ENCODE results near the gene ZSWIM3.

ZSWIM3 gene

GRCh38 chr20:45892828-45893500 is 35.5 kb downstream of the ZSWIM3 start:
- no peak for DNase-seq (ENCODE audit: low read depth, low spot score)
- POLR2A ChIA-PET = interaction anchor here (1.2 to 1.6 kb wide), 3 partner anchors 9 to 40 kb away, joined by 3 to 8 read pairs (median 4); no protein-coding TSS in a partner anchor
- CTCF ChIA-PET = interaction anchor here (0.6 to 5.3 kb wide), 10 partner anchors 7 to 94 kb away, joined by 3 to 50 read pairs (median 6); partner anchors contain the start of gene ZSWIM1
- H3K4me3 ChIP-seq (ENCODE audit: low read depth, low read length) = peak overlapping the region; percentile 23; the same call in 1 of the 2 replicates
- no peak for TF ChIP-seq CTCF (IDR thresholded peaks at IDR 0.05; ENCODE audit: insufficient read depth, low read length, missing control alignments)

GRCh38 chr20:45893831-45894230 is 36.4 kb downstream of the ZSWIM3 start:
- CTCF ChIA-PET = interaction anchor here (1.2 to 1.3 kb wide), 2 partner anchors 16 to 43 kb away, joined by 3 read pairs; no protein-coding TSS in a partner anchor
- TF ChIP-seq CTCF (IDR thresholded peaks at IDR 0.05; ENCODE audit: insufficient read depth, low read length, missing control alignments) = no peak
- no peak overlapping the region for H3K4me3 ChIP-seq (ENCODE audit: low read depth, low read length)
- POLR2A ChIA-PET = interaction anchor here (1.2 kb wide), 1 partner anchor 8 kb away, joined by 4 read pairs; no protein-coding TSS in a partner anchor
- DNase-seq (ENCODE audit: low read depth, low spot score) = no peak

GRCh38 chr20:45894797-45895196 is 37.4 kb downstream of the ZSWIM3 start:
- ChIA-PET CTCF (interaction anchor here (1.3 kb wide), 1 partner anchor 15 kb away, joined by 3 read pairs; no protein-coding TSS in a partner anchor), POLR2A (no interaction called here)
- DNase-seq (ENCODE audit: low read depth, low spot score) = no peak
- H3K4me3 ChIP-seq (ENCODE audit: low read depth, low read length) = no peak overlapping the region
- no peak for TF ChIP-seq CTCF (IDR thresholded peaks at IDR 0.05; ENCODE audit: insufficient read depth, low read length, missing control alignments)

GRCh38 chr20:45896641-45897161 is 39.3 kb downstream of the ZSWIM3 start:
- H3K4me3 ChIP-seq (ENCODE audit: low read depth, low read length) = no peak overlapping the region
- DNase-seq (ENCODE audit: low read depth, low spot score) = no peak
- no peak for TF ChIP-seq CTCF (IDR thresholded peaks at IDR 0.05; ENCODE audit: insufficient read depth, low read length, missing control alignments)
- POLR2A ChIA-PET = interaction anchor here (0.8 kb wide), 1 partner anchor 9 kb away, joined by 5 read pairs; no protein-coding TSS in a partner anchor
- CTCF ChIA-PET = interaction anchor here (0.8 to 1.7 kb wide), 3 partner anchors 9 to 117 kb away, joined by 3 to 5 read pairs (median 4); no protein-coding TSS in a partner anchor

- POLR2A ChIA-PET = interaction anchor here (0.8 kb wide), 1 partner anchor 8 kb away, joined by 5 read pairs; no protein-coding TSS in a partner anchor
- H3K4me3 ChIP-seq (ENCODE audit: low read depth, low read length) = no peak overlapping the region
- CTCF ChIA-PET = interaction anchor here (0.8 to 1.7 kb wide), 3 partner anchors 9 to 117 kb away, joined by 3 to 5 read pairs (median 4); no protein-coding TSS in a partner anchor
- TF ChIP-seq CTCF (IDR thresholded peaks at IDR 0.05; ENCODE audit: insufficient read depth, low read length, missing control alignments) = no peak
- DNase-seq (ENCODE audit: low read depth, low spot score) = no peak
Observed at GRCh38 chr20:45897289-45897688, 39.9 kb downstream of the ZSWIM3 start.

GRCh38 chr20:45897692-45898091 is 40.3 kb downstream of the ZSWIM3 start:
- H3K4me3 ChIP-seq (ENCODE audit: low read depth, low read length) = no peak overlapping the region
- no peak for TF ChIP-seq CTCF (IDR thresholded peaks at IDR 0.05; ENCODE audit: insufficient read depth, low read length, missing control alignments)
- CTCF ChIA-PET = interaction anchor here (1.1 to 3.6 kb wide), 3 partner anchors 7 to 116 kb away, joined by 4 to 16 read pairs (median 5); partner anchors contain the start of genes CTSA and NEURL2
- POLR2A ChIA-PET = no interaction called here
- no peak for DNase-seq (ENCODE audit: low read depth, low spot score)

Measured in AG04449 (cell line).